Measurements from ENCODE around the gene FAM241B. TPM values are rescaled to one million over a fixed set of nuclear protein-coding genes. Genes with fewer than 3 reads are reported as not detected.
A peak's percentile ranks its signal among the peaks of the same experiment; 100 is the strongest.

The FAM241B gene
- total and polyA plus RNA-seq, 7 donors = 1.1 to 6.2 (median 2.8) TPM

- no peaks in the 10 kb centered on the region for H3K27me3 ChIP-seq (ENCODE audit: insufficient read depth in 3 of 3, low read length in 2 of 3)
- no peaks in the 10 kb centered on the region for H3K36me3 ChIP-seq (ENCODE audit: insufficient read depth in 1 of 2, low read depth in 1 of 2)
- ATAC-seq (no peak), DNase-seq (peak in 1 of 2 donors; percentile 7)
- intact Hi-C loops (cut with DNase I) = no loop called here
- 46 to 56% (median 55%) methylated on average over 5 of the region's 5 CpGs for WGBS, 3 donors
- peaks cover 10% of the 10 kb centered on the region for H3K4me1 ChIP-seq
- no peaks in the 10 kb centered on the region for H3K9me3 ChIP-seq
- no peak overlapping the region for H3K4me3 ChIP-seq
- TF ChIP-seq CTCF (IDR thresholded peaks at IDR 0.05) = no peak
- no peak overlapping the region for H3K27ac ChIP-seq
These were observed 26.8 kb downstream of the FAM241B start for GRCh38 chr10:69656742-69657269.

GRCh38 chr10:69657430-69657829 is 27.4 kb downstream of the FAM241B start:
- DNase-seq = no peak
- 61 to 71% (median 67%) methylated on average over 7 to 8 of the region's 8 CpGs for WGBS, 3 donors

GRCh38 chr10:69657866-69658265 is 27.8 kb downstream of the FAM241B start:
- DNase-seq = peak in 1 of 2 donors; percentile 42
- intact Hi-C loops (cut with DNase I) = no loop called here
- H3K27me3 ChIP-seq (ENCODE audit: insufficient read depth in 3 of 3, low read length in 2 of 3) = no peaks in the 10 kb centered on the region

More at GRCh38 chr10:69657430-69657829, 27.4 kb downstream of the FAM241B start:
- TF ChIP-seq CTCF (IDR thresholded peaks at IDR 0.05) = no peak
- H3K9me3 ChIP-seq = no peaks in the 10 kb centered on the region
- no peaks in the 10 kb centered on the region for H3K36me3 ChIP-seq (ENCODE audit: insufficient read depth in 1 of 2, low read depth in 1 of 2)
- no peaks in the 10 kb centered on the region for H3K27me3 ChIP-seq (ENCODE audit: insufficient read depth in 3 of 3, low read length in 2 of 3)
- no peak overlapping the region for H3K27ac ChIP-seq
- H3K4me3 ChIP-seq = no peak overlapping the region
- H3K4me1 ChIP-seq = peaks cover 10% of the 10 kb centered on the region
- intact Hi-C loops (cut with DNase I) = no loop called here
- ATAC-seq = no peak

GRCh38 chr10:69659241-69660038 is 29.4 kb downstream of the FAM241B start:
- DNase-seq (peak in 1 of 2 donors; percentile 13), ATAC-seq (no peak)
- intact Hi-C loops (cut with DNase I) = no loop called here
- peaks cover 10% of the 10 kb centered on the region for H3K4me1 ChIP-seq
- no peaks in the 10 kb centered on the region for H3K36me3 ChIP-seq (ENCODE audit: insufficient read depth in 1 of 2, low read depth in 1 of 2)
- WGBS, 3 donors = 64 to 68% (median 65%) methylated on average over 13 of the region's 13 CpGs
- H3K9me3 ChIP-seq = no peaks in the 10 kb centered on the region
- no peak for TF ChIP-seq CTCF (IDR thresholded peaks at IDR 0.05)
- H3K27me3 ChIP-seq (ENCODE audit: insufficient read depth in 3 of 3, low read length in 2 of 3) = no peaks in the 10 kb centered on the region
- H3K4me3 ChIP-seq = no peak overlapping the region
- H3K27ac ChIP-seq = no peak overlapping the region

More at GRCh38 chr10:69657866-69658265, 27.8 kb downstream of the FAM241B start:
- no peak for TF ChIP-seq CTCF (IDR thresholded peaks at IDR 0.05)
- Histone ChIP-seq H3K27ac (no peak overlapping the region), H3K9me3 (no peaks in the 10 kb centered on the region), H3K4me1 (peaks cover 10% of the 10 kb centered on the region), H3K4me3 (no peak overlapping the region), H3K36me3 (ENCODE audit: insufficient read depth in 1 of 2, low read depth in 1 of 2) (no peaks in the 10 kb centered on the region)
- 87 to 91% (median 89%) methylated on average over 10 of the region's 10 CpGs for WGBS, 3 donors
- no peak for ATAC-seq

Data from psoas muscle (tissue), 8 donors.